Heart right ventricle (tissue), 16 donors: ENCODE results near the gene ATP2C2. TPM values are rescaled to one million over a fixed set of nuclear protein-coding genes. Genes with fewer than 3 reads are reported as not detected.

ENCODE experiments used
- ATAC-seq, 8 donors: fragments of 200-7000 bp; cut with Tn5 transposase; one replicate each; pipeline ENCODE4 v1.9.1; 2020; ENCODE audit warnings: mild to moderate bottlenecking in 8 of 8, moderate library complexity in 8 of 8, moderate number of reproducible peaks in 1 of 8
- DNase-seq, 2 donors: peaks; one replicate each; pipeline ENCODE4 v3.0.0-alpha.2; 2020
- H3K27ac ChIP-seq, 10 donors: fragments of 200-600 bp; sonication (generic) in 2 of 10; one replicate each; pipeline versions ENCODE4 v1.5.0 to v1.8.0; 2020 to 2022; ENCODE audit warnings: mild to moderate bottlenecking in 3 of 10
- H3K27me3 ChIP-seq, 7 donors: fragments of 200-600 bp; one replicate each; pipeline ENCODE4 v1.8.0; 2021 to 2022; ENCODE audit warnings: mild to moderate bottlenecking in 2 of 7
- H3K36me3 ChIP-seq, 9 donors: fragments of 200-600 bp; sonication (generic) in 1 of 9; one replicate each; pipeline versions ENCODE4 v1.5.0 to v1.8.0; 2020 to 2022; ENCODE audit warnings: mild to moderate bottlenecking in 2 of 9
- H3K4me1 ChIP-seq, 9 donors: fragments of 200-600 bp; sonication (generic) in 1 of 9; one replicate each; pipeline versions ENCODE4 v1.5.0 to v1.8.0; 2020 to 2022; ENCODE audit warnings: mild to moderate bottlenecking in 4 of 9
- H3K4me3 ChIP-seq, 10 donors: fragments of 200-600 bp; sonication (generic) in 2 of 10; one replicate each; pipeline versions ENCODE4 v1.5.0 to v1.8.0; 2020 to 2022; ENCODE audit warnings: mild to moderate bottlenecking in 7 of 10, moderate library complexity in 2 of 10
- H3K9me3 ChIP-seq, 11 donors: fragments of 200-600 bp in 10 of 11; sonication (generic) in 2 of 11; one replicate each; pipeline versions ENCODE4 v1.5.0 to v1.8.0; 2013 to 2022; ENCODE audit warnings: mild to moderate bottlenecking in 2 of 11, control low read depth in 1 of 11, moderate library complexity in 1 of 11
- CTCF ChIP-seq, 9 donors: fragments of 200-600 bp; sonication (generic) in 2 of 9; IDR thresholded peaks; one replicate each; pipeline versions ENCODE4 v1.5.0 to v1.8.0; 2021 to 2022; ENCODE audit warnings: antibody characterized with exemption in 9 of 9, mild to moderate bottlenecking in 5 of 9, moderate library complexity in 1 of 9
- WGBS, 2 donors: extraction: QIAGEN DNeasy Blood & Tissue Kit; methylation state at CpG; one replicate each; pipeline ENCODE4 v1.1.7; 2013; ENCODE audit warnings: inconsistent platforms in 1 of 2; 5-methylcytosine and 5-hydroxymethylcytosine counted together
- intact Hi-C, 10 donors: fragments of 100-400 bp; cut with DNase I; formaldehyde crosslinking; loops; one replicate each; pipeline versions ENCODE4 v1.11.1 to v1.14.2; 2022
- polyA plus RNA-seq, 2 donors: library from polyadenylated mRNA; stranded (reverse); fragments of 200-250 nt; gene quantifications; one replicate each; pipeline ENCODE4 v1.2.3, GENCODE V29; 2013
- total RNA-seq, 10 donors: library from RNA; stranded (reverse); fragmentation: NEBNext Ultra II Directional in 3 of 10; extraction: Animal tissue kit (Norgen Biotek cat#: 25700) in 3 of 10; gene quantifications; one replicate each; pipeline versions ENCODE4 v1.2.1 to v1.2.4, GENCODE V29; 2021 to 2023
- donor health status: Arrhythmogenic right ventricular cardiomyopathy.
- donor health status: ischemic (EF 13 %, LVEDD 7.1; RV severe dilation, severe dysfunction).
- donor health status: healthy with polysubstance abuse.
- donor health status: DM: no; HTN: yes; CAD: no.
- donor health status: DM: no; HTN: no; CAD: no.
- donor health status: ischemic (EF 25% LVEDD 6.9; RV normal size, moderate dysfunction).
- donor health status: ischemic (EF 25% LVEDD 5.7; RV mildly dilated, moderate dysfunction).
- donor health status: healthy.
- donor health status: DM: yes; HTN: yes; CAD: no.
- donor health status: Ischemic cardiomyopathy.
- donor health status: ischemic (EF 35%, LVEDD 5.7; RV mildly dilated, moderate dysfunction).
- donor health status: nonischemic (EF 11% LVEDD 7.7; RV severe dilation, severe dysfunction).
- donor health status: DM: yes; HTN: yes; CAD: no.
- donor health status: PGD.
- donor health status: ischemic (EF 29% LVEDD 5.4; RV normal size, mild dysfunction).
- donor health status: nonischemic (EF 23%, LVEDD 6.1; RV moderate dilation, normal function).

The ATP2C2 gene
- total and polyA plus RNA-seq, 12 donors: 0.01 TPM; not detected in 11

- ATAC-seq (no peak), DNase-seq (no peak)
- Histone ChIP-seq H3K9me3 (peaks cover 0 to 19% (median 7%) of the 10 kb centered on the region in 11 donors), H3K27ac (no peak overlapping the region), H3K4me1 (peaks cover 0 to 8% (median 0%) of the 10 kb centered on the region in 9 donors), H3K27me3 (no peaks in the 10 kb centered on the region), H3K4me3 (no peak overlapping the region), H3K36me3 (peaks cover 0 to 31% (median 6%) of the 10 kb centered on the region in 9 donors)
- intact Hi-C loops: no loop called here
- TF ChIP-seq CTCF (IDR thresholded peaks at IDR 0.05): no peak
- WGBS, 2 donors: 86 to 89% methylated on average over 6 of the region's 6 CpGs
Measured at GRCh38 chr16:84464116-84464515, 95.8 kb downstream of the ATP2C2 start.

- TF ChIP-seq CTCF (IDR thresholded peaks at IDR 0.05): no peak
- ATAC-seq (no peak), DNase-seq (no peak)
- H3K27me3 ChIP-seq: no peaks in the 10 kb centered on the region
- peaks cover 0 to 31% (median 6%) of the 10 kb centered on the region in 9 donors for H3K36me3 ChIP-seq
- 84 to 92% methylated on average over 6 of the region's 6 CpGs for WGBS, 2 donors
- no peak overlapping the region for H3K4me3 ChIP-seq
- peaks cover 0 to 3% (median 0%) of the 10 kb centered on the region in 9 donors for H3K4me1 ChIP-seq
- peaks cover 0 to 19% (median 7%) of the 10 kb centered on the region in 11 donors for H3K9me3 ChIP-seq
- H3K27ac ChIP-seq: no peak overlapping the region
- intact Hi-C loops: no loop called here
Measured at GRCh38 chr16:84465154-84465553, 96.8 kb downstream of the ATP2C2 start.

GRCh38 chr16:84466692-84467091, 98.4 kb downstream of the ATP2C2 start:
- no peaks in the 10 kb centered on the region for H3K27me3 ChIP-seq
- peaks cover 0 to 31% (median 6%) of the 10 kb centered on the region in 9 donors for H3K36me3 ChIP-seq
- H3K4me3 ChIP-seq: no peak overlapping the region
- no peak for TF ChIP-seq CTCF (IDR thresholded peaks at IDR 0.05)
- intact Hi-C loops: no loop called here
- H3K4me1 ChIP-seq: peaks cover 0 to 3% (median 0%) of the 10 kb centered on the region in 9 donors
- peaks cover 0 to 22% (median 7%) of the 10 kb centered on the region in 11 donors for H3K9me3 ChIP-seq
- WGBS, 2 donors: 49 to 100% methylated on average over 4 of the region's 4 CpGs
- no peak for ATAC-seq
- DNase-seq: no peak
- H3K27ac ChIP-seq: no peak overlapping the region

GRCh38 chr16:84467256-84467655, 98.9 kb downstream of the ATP2C2 start:
- 94 to 97% methylated on average over 1 of the region's 1 CpG for WGBS, 2 donors
- H3K36me3 ChIP-seq: peaks cover 0 to 31% (median 6%) of the 10 kb centered on the region in 9 donors
- ATAC-seq (no peak), DNase-seq (no peak)
- TF ChIP-seq CTCF (IDR thresholded peaks at IDR 0.05): no peak
- H3K4me3 ChIP-seq: no peak overlapping the region
- H3K9me3 ChIP-seq: peaks cover 0 to 26% (median 7%) of the 10 kb centered on the region in 11 donors
- H3K27ac ChIP-seq: no peak overlapping the region
- H3K4me1 ChIP-seq: peaks cover 0 to 3% (median 0%) of the 10 kb centered on the region in 9 donors
- no peaks in the 10 kb centered on the region for H3K27me3 ChIP-seq
- intact Hi-C loops: no loop called here
